Thyroid gland (tissue), 4 donors: ENCODE measurements around the gene KSR1.

Source experiments
- CTCF ChIP-seq, 6 experiments: fragments of 200-600 bp in 3 of 6; fragments of 450-650 bp in 3 of 6; sonication (generic) in 3 of 6; IDR thresholded peaks; one replicate each; pipeline ENCODE4 v1.5.1; 2016 to 2019; ENCODE audit warnings: antibody characterized with exemption in 6 of 6, mild to moderate bottlenecking in 2 of 6, inconsistent platforms in 1 of 6, moderate library complexity in 1 of 6
- POLR2A ChIP-seq, 2 donors: fragments of 450-650 bp; IDR thresholded peaks; one replicate each; pipeline ENCODE4 v1.6.1; 2017; ENCODE audit warnings: antibody characterized with exemption in 2 of 2, mild to moderate bottlenecking in 2 of 2, moderate library complexity in 1 of 2

DNA sequence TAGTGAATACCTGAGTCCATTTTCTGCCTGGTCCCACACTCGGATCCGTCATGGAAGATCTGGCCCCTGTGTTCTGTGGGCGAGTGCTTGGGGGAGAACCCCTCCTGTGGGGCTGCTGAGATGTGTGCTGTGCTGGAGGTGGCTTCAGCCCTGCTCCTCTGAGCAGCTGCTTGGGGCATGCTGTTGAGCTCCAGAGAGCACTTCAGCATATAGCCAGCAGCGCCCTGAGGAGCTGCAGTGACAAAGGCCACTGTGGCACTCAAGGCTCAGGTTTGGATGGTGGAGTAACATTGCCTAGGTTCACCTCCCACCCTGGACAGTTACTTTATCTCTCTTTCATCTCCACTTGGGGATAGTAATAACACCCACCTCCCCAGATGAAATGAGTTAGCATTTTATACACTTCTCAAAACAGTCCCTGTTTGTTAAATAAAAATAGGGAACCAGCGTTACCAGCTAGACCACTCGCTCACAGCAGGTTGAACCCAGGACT lies 75.3 kb downstream of the KSR1 start:
- no peak for TF ChIP-seq POLR2A (IDR thresholded peaks at IDR 0.05)
- no peak for TF ChIP-seq CTCF (IDR thresholded peaks at IDR 0.05)
